Astrocyte (in vitro differentiated cells and primary cell): ENCODE measurements around the gene WWP2. TPM values are rescaled to one million over a fixed set of nuclear protein-coding genes. Genes with fewer than 3 reads are reported as not detected.

Experiments
- DNase-seq: peaks from one replicate; pipeline ENCODE4 v3.0.0-alpha.2; 2010; ENCODE audit warnings: low read depth
- FAIRE-seq: peaks from 2 replicates; lab custom pipeline; 2011; peaks lifted over from hg19 to GRCh38; lab: Jason Lieb, UNC
- H2AFZ ChIP-seq: 2 replicates; pipeline ENCODE4 v1.6.0; 2012; ENCODE audit warnings: low read depth, low read length, inconsistent platforms
- H3K27ac ChIP-seq: 2 replicates; pipeline ENCODE4 v1.5.1; 2011; ENCODE audit warnings: low read depth, low read length, inconsistent platforms
- H3K27me3 ChIP-seq: 2 replicates; pipeline ENCODE4 v1.6.0; 2011; ENCODE audit warnings: low read length, inconsistent platforms; ENCODE audit not compliant: insufficient read depth
- H3K36me3 ChIP-seq: 2 replicates; pipeline ENCODE4 v1.5.1; 2011; ENCODE audit warnings: low read length, inconsistent platforms; ENCODE audit not compliant: insufficient read depth
- H3K4me1 ChIP-seq: 2 replicates; pipeline ENCODE4 v1.5.1; 2011; ENCODE audit warnings: low read length, inconsistent platforms; ENCODE audit not compliant: insufficient read depth
- H3K4me2 ChIP-seq: 2 replicates; pipeline ENCODE4 v1.6.0; 2012; ENCODE audit warnings: low read length, inconsistent platforms
- H3K4me3 ChIP-seq: 2 replicates; pipeline ENCODE4 v1.5.1; 2011; ENCODE audit warnings: low read depth, mild to moderate bottlenecking, low read length, inconsistent platforms; ENCODE audit not compliant: insufficient read depth
- H3K79me2 ChIP-seq: 2 replicates; pipeline ENCODE4 v1.6.0; 2012; ENCODE audit warnings: mild to moderate bottlenecking, low read length, inconsistent platforms; ENCODE audit not compliant: insufficient read depth
- H3K9ac ChIP-seq: 2 replicates; pipeline ENCODE4 v1.6.0; 2012; ENCODE audit warnings: mild to moderate bottlenecking, low read length, inconsistent platforms
- H3K9me3 ChIP-seq: 2 replicates; pipeline ENCODE4 v1.5.1; 2012; ENCODE audit warnings: low read depth, mild to moderate bottlenecking, low read length, inconsistent platforms; ENCODE audit not compliant: insufficient read depth
- H4K20me1 ChIP-seq: 2 replicates; pipeline ENCODE4 v1.6.0; 2012; ENCODE audit warnings: low read length, inconsistent platforms; ENCODE audit not compliant: insufficient read depth
- H3K27ac Mint-ChIP-seq: one replicate; pipeline ENCODE4 v1.8.0; 2021; ENCODE audit warnings: mild to moderate bottlenecking, mixed read lengths; ENCODE audit not compliant: unreplicated experiment
- H3K27me3 Mint-ChIP-seq: one replicate; pipeline ENCODE4 v1.8.0; 2021; ENCODE audit warnings: low read depth, mixed read lengths; ENCODE audit not compliant: unreplicated experiment
- H3K36me3 Mint-ChIP-seq: one replicate; pipeline ENCODE4 v1.8.0; 2021; ENCODE audit warnings: low read depth, mixed read lengths; ENCODE audit not compliant: unreplicated experiment
- H3K4me1 Mint-ChIP-seq: one replicate; pipeline ENCODE4 v1.8.0; 2021; ENCODE audit warnings: low read depth, mixed read lengths; ENCODE audit not compliant: unreplicated experiment
- H3K4me3 Mint-ChIP-seq: one replicate; pipeline ENCODE4 v1.8.0; 2021; ENCODE audit warnings: mild to moderate bottlenecking, moderate library complexity, mixed read lengths; ENCODE audit not compliant: unreplicated experiment
- H3K9me3 Mint-ChIP-seq: one replicate; pipeline ENCODE4 v1.8.0; 2021; ENCODE audit warnings: mild to moderate bottlenecking, mixed read lengths; ENCODE audit not compliant: unreplicated experiment
- EZH2 ChIP-seq: IDR thresholded peaks from 2 replicates; pipeline ENCODE4 v1.6.1; 2012; ENCODE audit warnings: mild to moderate bottlenecking, low read length, inconsistent platforms; ENCODE audit not compliant: insufficient read depth
- total RNA-seq: library from RNA; stranded (reverse); gene quantifications from 2 replicates; pipeline ENCODE4 v1.2.1, GENCODE V29; 2021
- TF ChIP-seq, protein P1 (sequence below): IDR thresholded peaks from 2 replicates; pipeline ENCODE4 v1.5.1; 2011; ENCODE audit warnings: low read depth, mild to moderate bottlenecking, inconsistent platforms, low read length, moderate library complexity; ENCODE audit not compliant: insufficient read depth

Gene WWP2
- total RNA-seq, 1 donor from 2014 or later = 28.7 TPM

DNA sequence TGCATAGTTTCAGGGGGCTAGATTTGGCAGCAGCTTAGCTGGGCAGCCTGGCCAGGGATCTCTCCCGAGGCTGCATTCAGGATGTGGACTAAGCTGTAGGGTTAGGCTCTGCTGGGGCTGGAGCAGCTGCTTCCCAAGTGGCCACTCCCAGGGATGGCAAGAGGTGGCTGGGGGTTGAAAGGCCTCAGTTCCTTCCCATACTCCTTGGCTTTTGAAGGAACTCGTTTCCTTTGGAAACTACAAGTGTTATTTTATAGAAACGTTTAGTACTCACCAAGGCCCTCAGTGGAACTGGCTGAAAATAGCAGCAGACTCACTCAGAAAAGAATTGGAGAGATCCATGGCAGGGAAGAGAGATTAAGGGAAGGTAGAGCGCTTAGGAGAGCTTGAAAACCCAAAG, 76.4 kb downstream of the WWP2 start:
- Mint-ChIP-seq H3K4me1 (peaks cover 26% of the 10 kb centered on the region), H3K27me3 (no peaks in the 10 kb centered on the region), H3K4me3 (no peak overlapping the region), H3K36me3 (peaks cover 10% of the 10 kb centered on the region), H3K27ac (no peak overlapping the region), H3K9me3 (no peaks in the 10 kb centered on the region)
- FAIRE-seq = no peak
- Histone ChIP-seq H3K9me3 (no peaks in the 10 kb centered on the region), H3K4me3 (no peak overlapping the region), H3K36me3 (no peaks in the 10 kb centered on the region), H3K4me2 (no peak overlapping the region), H3K27ac (no peak overlapping the region), H3K27me3 (no peaks in the 10 kb centered on the region), H3K4me1 (no peaks in the 10 kb centered on the region), H3K79me2 (no peaks in the 10 kb centered on the region), H2AFZ (no peak overlapping the region), H4K20me1 (no peaks in the 10 kb centered on the region), H3K9ac (no peak overlapping the region)
- no peak for DNase-seq
- TF ChIP-seq, protein P1, sequence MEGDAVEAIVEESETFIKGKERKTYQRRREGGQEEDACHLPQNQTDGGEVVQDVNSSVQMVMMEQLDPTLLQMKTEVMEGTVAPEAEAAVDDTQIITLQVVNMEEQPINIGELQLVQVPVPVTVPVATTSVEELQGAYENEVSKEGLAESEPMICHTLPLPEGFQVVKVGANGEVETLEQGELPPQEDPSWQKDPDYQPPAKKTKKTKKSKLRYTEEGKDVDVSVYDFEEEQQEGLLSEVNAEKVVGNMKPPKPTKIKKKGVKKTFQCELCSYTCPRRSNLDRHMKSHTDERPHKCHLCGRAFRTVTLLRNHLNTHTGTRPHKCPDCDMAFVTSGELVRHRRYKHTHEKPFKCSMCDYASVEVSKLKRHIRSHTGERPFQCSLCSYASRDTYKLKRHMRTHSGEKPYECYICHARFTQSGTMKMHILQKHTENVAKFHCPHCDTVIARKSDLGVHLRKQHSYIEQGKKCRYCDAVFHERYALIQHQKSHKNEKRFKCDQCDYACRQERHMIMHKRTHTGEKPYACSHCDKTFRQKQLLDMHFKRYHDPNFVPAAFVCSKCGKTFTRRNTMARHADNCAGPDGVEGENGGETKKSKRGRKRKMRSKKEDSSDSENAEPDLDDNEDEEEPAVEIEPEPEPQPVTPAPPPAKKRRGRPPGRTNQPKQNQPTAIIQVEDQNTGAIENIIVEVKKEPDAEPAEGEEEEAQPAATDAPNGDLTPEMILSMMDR = no peak
- no peak for TF ChIP-seq EZH2

GRCh38 chr16:69839240-69839688, 77.1 kb downstream of the WWP2 start:
- no peak overlapping the region for H3K27ac ChIP-seq
- H3K36me3 ChIP-seq = no peaks in the 10 kb centered on the region
- H3K4me3 ChIP-seq = no peak overlapping the region
- H3K9me3 Mint-ChIP-seq = no peaks in the 10 kb centered on the region
- H3K4me1 Mint-ChIP-seq = peaks cover 20% of the 10 kb centered on the region
- H2AFZ ChIP-seq = no peak overlapping the region
- no peak overlapping the region for H3K4me2 ChIP-seq
- H3K27me3 ChIP-seq = no peaks in the 10 kb centered on the region
- H3K9me3 ChIP-seq = no peaks in the 10 kb centered on the region
- no peaks in the 10 kb centered on the region for H4K20me1 ChIP-seq
- no peaks in the 10 kb centered on the region for H3K27me3 Mint-ChIP-seq
- H3K36me3 Mint-ChIP-seq = peaks cover 10% of the 10 kb centered on the region
- no peak for FAIRE-seq
- no peak overlapping the region for H3K9ac ChIP-seq
- no peaks in the 10 kb centered on the region for H3K4me1 ChIP-seq
- H3K79me2 ChIP-seq = no peaks in the 10 kb centered on the region
- TF ChIP-seq, protein P1 = no peak
- no peak for TF ChIP-seq EZH2
- no peak overlapping the region for H3K27ac Mint-ChIP-seq
- no peak for DNase-seq
- H3K4me3 Mint-ChIP-seq = no peak overlapping the region

- H3K4me2 ChIP-seq = no peak overlapping the region
- DNase-seq = no peak
- no peak for FAIRE-seq
- no peaks in the 10 kb centered on the region for H4K20me1 ChIP-seq
- H3K27ac ChIP-seq = no peak overlapping the region
- H3K4me3 Mint-ChIP-seq = no peak overlapping the region
- H3K27me3 ChIP-seq = no peaks in the 10 kb centered on the region
- peaks cover 17% of the 10 kb centered on the region for H3K4me1 Mint-ChIP-seq
- no peaks in the 10 kb centered on the region for H3K27me3 Mint-ChIP-seq
- no peaks in the 10 kb centered on the region for H3K4me1 ChIP-seq
- H3K9me3 Mint-ChIP-seq = no peaks in the 10 kb centered on the region
- no peaks in the 10 kb centered on the region for H3K36me3 ChIP-seq
- H3K9me3 ChIP-seq = no peaks in the 10 kb centered on the region
- H3K27ac Mint-ChIP-seq = no peak overlapping the region
- TF ChIP-seq, protein P1 = no peak
- TF ChIP-seq EZH2 = no peak
- H3K4me3 ChIP-seq = no peak overlapping the region
- H2AFZ ChIP-seq = no peak overlapping the region
- H3K9ac ChIP-seq = no peak overlapping the region
- peaks cover 10% of the 10 kb centered on the region for H3K36me3 Mint-ChIP-seq
- H3K79me2 ChIP-seq = no peaks in the 10 kb centered on the region
These were observed 77.8 kb downstream of the WWP2 start for GRCh38 chr16:69839798-69840409.
